ENCODE data around the gene HCRT. TPM values are rescaled to one million over a fixed set of nuclear protein-coding genes. Genes with fewer than 3 reads are reported as not detected.

Gene HCRT
- polyA plus RNA-seq, 1 donor from 2014 or later = not detected

DNA sequence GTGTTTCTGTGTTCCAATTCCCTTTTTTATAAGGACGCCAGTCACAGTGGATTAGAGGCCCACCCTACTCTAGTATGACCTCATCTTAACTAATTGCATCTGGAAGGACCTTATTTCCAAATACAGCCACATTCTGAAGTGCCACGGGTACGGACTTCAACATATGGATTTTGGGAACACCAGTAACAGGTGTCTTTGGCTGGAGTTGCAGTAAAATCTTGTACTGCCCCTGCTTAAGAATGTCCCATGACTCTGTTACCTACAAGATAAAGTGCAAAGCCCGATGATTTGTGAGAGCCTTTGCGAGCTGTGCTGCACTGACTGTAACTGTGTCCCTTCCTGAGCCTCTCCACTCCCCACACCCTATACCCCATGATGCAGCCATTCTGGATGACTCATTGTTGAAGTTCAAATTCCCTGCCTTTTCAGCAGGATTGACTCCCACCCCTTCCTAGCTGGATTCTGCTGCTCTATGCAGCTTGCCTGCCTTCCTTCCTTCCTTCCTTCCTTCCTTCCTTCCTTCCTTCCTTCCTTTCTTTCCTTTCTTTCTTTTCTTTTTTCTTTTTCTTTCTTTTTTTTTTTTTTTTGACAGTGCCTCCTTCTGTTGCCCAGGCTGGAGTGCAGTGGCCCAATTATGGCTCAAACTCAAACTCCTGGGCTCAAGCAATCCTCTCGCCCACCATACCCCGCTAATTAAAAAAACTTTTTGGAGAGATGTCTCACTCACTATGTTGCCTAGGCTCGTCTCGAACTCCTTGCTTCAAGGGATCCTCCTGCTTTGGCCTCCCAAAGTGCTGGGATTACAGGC, 2.1 kb downstream of the HCRT start:
- H3K79me2 ChIP-seq (replicated peaks; ENCODE audit: insufficient read depth, low read length) = no peaks in the 10 kb centered on the region
- H3K27ac ChIP-seq (ENCODE audit: low read length) = no peak overlapping the region
- H2AFZ ChIP-seq (ENCODE audit: low read depth, low read length) = no peak overlapping the region
- H3K4me3 ChIP-seq (ENCODE audit: low read length) = peak overlapping the region; percentile 68
- peak overlapping the region; percentile 68 for H3K9ac ChIP-seq (ENCODE audit: low read length)
- H4K20me1 ChIP-seq (ENCODE audit: insufficient read depth) = no peaks in the 10 kb centered on the region
- H3K4me2 ChIP-seq (ENCODE audit: low read length) = no peak overlapping the region
- H3K27me3 ChIP-seq (ENCODE audit: insufficient read depth, low read depth, low read length) = peaks cover 56% of the 10 kb centered on the region
- no peak for TF ChIP-seq EZH2 (IDR thresholded peaks at IDR 0.05; ENCODE audit: borderline replicate concordance, insufficient read depth, low read length, poor library complexity, severe bottlenecking)
- TF ChIP-seq TAF1 (IDR thresholded peaks at IDR 0.05; ENCODE audit: low read depth) = no peak
- no peak for TF ChIP-seq SMC3 (conservative IDR thresholded peaks at IDR 0.05; ENCODE audit: poor library complexity)
- TF ChIP-seq POLR2AphosphoS5 (IDR thresholded peaks at IDR 0.05) = no peak
- TF ChIP-seq RAD21 (conservative IDR thresholded peaks at IDR 0.05) = no peak
- TF ChIP-seq, protein P1, sequence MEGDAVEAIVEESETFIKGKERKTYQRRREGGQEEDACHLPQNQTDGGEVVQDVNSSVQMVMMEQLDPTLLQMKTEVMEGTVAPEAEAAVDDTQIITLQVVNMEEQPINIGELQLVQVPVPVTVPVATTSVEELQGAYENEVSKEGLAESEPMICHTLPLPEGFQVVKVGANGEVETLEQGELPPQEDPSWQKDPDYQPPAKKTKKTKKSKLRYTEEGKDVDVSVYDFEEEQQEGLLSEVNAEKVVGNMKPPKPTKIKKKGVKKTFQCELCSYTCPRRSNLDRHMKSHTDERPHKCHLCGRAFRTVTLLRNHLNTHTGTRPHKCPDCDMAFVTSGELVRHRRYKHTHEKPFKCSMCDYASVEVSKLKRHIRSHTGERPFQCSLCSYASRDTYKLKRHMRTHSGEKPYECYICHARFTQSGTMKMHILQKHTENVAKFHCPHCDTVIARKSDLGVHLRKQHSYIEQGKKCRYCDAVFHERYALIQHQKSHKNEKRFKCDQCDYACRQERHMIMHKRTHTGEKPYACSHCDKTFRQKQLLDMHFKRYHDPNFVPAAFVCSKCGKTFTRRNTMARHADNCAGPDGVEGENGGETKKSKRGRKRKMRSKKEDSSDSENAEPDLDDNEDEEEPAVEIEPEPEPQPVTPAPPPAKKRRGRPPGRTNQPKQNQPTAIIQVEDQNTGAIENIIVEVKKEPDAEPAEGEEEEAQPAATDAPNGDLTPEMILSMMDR (IDR thresholded peaks at IDR 0.05; ENCODE audit: poor library complexity, severe bottlenecking) = no peak
- no peak for TF ChIP-seq MXI1 (conservative IDR thresholded peaks at IDR 0.05; ENCODE audit: poor library complexity, severe bottlenecking)
- no peak for TF ChIP-seq EP300 (conservative IDR thresholded peaks at IDR 0.05; ENCODE audit: poor library complexity, severe bottlenecking)
- TF ChIP-seq, protein P2, sequence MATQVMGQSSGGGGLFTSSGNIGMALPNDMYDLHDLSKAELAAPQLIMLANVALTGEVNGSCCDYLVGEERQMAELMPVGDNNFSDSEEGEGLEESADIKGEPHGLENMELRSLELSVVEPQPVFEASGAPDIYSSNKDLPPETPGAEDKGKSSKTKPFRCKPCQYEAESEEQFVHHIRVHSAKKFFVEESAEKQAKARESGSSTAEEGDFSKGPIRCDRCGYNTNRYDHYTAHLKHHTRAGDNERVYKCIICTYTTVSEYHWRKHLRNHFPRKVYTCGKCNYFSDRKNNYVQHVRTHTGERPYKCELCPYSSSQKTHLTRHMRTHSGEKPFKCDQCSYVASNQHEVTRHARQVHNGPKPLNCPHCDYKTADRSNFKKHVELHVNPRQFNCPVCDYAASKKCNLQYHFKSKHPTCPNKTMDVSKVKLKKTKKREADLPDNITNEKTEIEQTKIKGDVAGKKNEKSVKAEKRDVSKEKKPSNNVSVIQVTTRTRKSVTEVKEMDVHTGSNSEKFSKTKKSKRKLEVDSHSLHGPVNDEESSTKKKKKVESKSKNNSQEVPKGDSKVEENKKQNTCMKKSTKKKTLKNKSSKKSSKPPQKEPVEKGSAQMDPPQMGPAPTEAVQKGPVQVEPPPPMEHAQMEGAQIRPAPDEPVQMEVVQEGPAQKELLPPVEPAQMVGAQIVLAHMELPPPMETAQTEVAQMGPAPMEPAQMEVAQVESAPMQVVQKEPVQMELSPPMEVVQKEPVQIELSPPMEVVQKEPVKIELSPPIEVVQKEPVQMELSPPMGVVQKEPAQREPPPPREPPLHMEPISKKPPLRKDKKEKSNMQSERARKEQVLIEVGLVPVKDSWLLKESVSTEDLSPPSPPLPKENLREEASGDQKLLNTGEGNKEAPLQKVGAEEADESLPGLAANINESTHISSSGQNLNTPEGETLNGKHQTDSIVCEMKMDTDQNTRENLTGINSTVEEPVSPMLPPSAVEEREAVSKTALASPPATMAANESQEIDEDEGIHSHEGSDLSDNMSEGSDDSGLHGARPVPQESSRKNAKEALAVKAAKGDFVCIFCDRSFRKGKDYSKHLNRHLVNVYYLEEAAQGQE (IDR thresholded peaks at IDR 0.05; ENCODE audit: borderline replicate concordance) = no peak
- no peaks in the 10 kb centered on the region for H3K9me3 ChIP-seq (ENCODE audit: low read length)
- H3K36me3 ChIP-seq (ENCODE audit: insufficient read depth, low read length) = no peaks in the 10 kb centered on the region
- H3F3A ChIP-seq (ENCODE audit: insufficient read depth, low read length, poor library complexity, severe bottlenecking) = no peaks in the 10 kb centered on the region
- no peaks in the 10 kb centered on the region for H3K9me2 ChIP-seq (ENCODE audit: insufficient read depth, low read length)

DNA sequence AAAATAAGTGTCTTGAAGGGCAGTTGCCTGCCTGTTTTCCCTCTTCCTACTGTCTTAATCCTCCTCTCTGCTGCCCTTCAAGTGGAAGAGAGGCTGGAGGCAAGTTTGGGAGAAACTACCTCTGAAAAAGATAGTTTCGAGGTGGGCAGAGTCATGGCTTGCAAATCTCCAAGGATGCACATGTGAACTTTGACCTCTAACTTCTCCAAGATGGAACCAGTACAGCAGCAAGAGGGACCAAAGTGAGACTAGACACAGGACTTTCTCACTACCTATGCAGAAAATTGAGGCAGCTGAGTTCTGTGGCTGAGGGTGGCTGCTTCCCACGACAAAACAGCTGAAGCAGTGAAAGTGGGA, 3.4 kb downstream of the HCRT start:
- no peaks in the 10 kb centered on the region for H3K36me3 ChIP-seq (ENCODE audit: insufficient read depth, low read length)
- no peak overlapping the region for H2AFZ ChIP-seq (ENCODE audit: low read depth, low read length)
- H3K27ac ChIP-seq (ENCODE audit: low read length) = no peak overlapping the region
- H3F3A ChIP-seq (ENCODE audit: insufficient read depth, low read length, poor library complexity, severe bottlenecking) = no peaks in the 10 kb centered on the region
- TF ChIP-seq SMC3 (conservative IDR thresholded peaks at IDR 0.05; ENCODE audit: poor library complexity) = no peak
- TF ChIP-seq, protein P2 (IDR thresholded peaks at IDR 0.05; ENCODE audit: borderline replicate concordance) = no peak
- H3K4me2 ChIP-seq (ENCODE audit: low read length) = no peak overlapping the region
- H3K9me3 ChIP-seq (ENCODE audit: low read length) = no peaks in the 10 kb centered on the region
- no peak overlapping the region for H3K4me3 ChIP-seq (ENCODE audit: low read length)
- peaks cover 57% of the 10 kb centered on the region for H3K27me3 ChIP-seq (ENCODE audit: insufficient read depth, low read depth, low read length)
- no peaks in the 10 kb centered on the region for H3K9me2 ChIP-seq (ENCODE audit: insufficient read depth, low read length)
- H3K9ac ChIP-seq (ENCODE audit: low read length) = no peak overlapping the region
- no peaks in the 10 kb centered on the region for H3K79me2 ChIP-seq (replicated peaks; ENCODE audit: insufficient read depth, low read length)
- no peaks in the 10 kb centered on the region for H4K20me1 ChIP-seq (ENCODE audit: insufficient read depth)

Data from neural cell (in vitro differentiated cells).